Psoas muscle (tissue), 8 donors: ENCODE data around the gene SLC44A3. TPM values are rescaled to one million over a fixed set of nuclear protein-coding genes. Genes with fewer than 3 reads are reported as not detected.

ENCODE experiments used
- ATAC-seq, 4 donors: fragments of 200-7000 bp; cut with Tn5 transposase; one replicate each; pipeline ENCODE4 v1.9.1; 2020; ENCODE audit warnings: moderate library complexity in 3 of 4, mild to moderate bottlenecking in 2 of 4
- DNase-seq, 2 donors: peaks; one replicate each; pipeline ENCODE4 v3.0.0-alpha.2; 2020
- H3K27ac ChIP-seq: fragments of 200-600 bp; one replicate; pipeline ENCODE4 v1.8.0; 2022
- H3K27me3 ChIP-seq, 3 donors: fragments of 200-600 bp in 1 of 3; one replicate each; pipeline versions ENCODE4 v1.6.1 to v1.8.0; 2013 to 2022; ENCODE audit warnings: low read length in 2 of 3, mild to moderate bottlenecking in 2 of 3, moderate library complexity in 1 of 3; ENCODE audit not compliant: insufficient read depth in 3 of 3
- H3K36me3 ChIP-seq, 2 donors: fragments of 200-600 bp in 1 of 2; one replicate each; pipeline versions ENCODE4 v1.6.1 to v1.8.0; 2013 to 2022; ENCODE audit warnings: low read depth in 1 of 2, mild to moderate bottlenecking in 1 of 2, moderate library complexity in 1 of 2; ENCODE audit not compliant: insufficient read depth in 1 of 2
- H3K4me1 ChIP-seq: fragments of 200-600 bp; one replicate; pipeline ENCODE4 v1.8.0; 2022
- H3K4me3 ChIP-seq: fragments of 200-600 bp; one replicate; pipeline ENCODE4 v1.8.0; 2022; ENCODE audit warnings: mild to moderate bottlenecking
- H3K9me3 ChIP-seq: fragments of 200-600 bp; one replicate; pipeline ENCODE4 v1.8.0; 2022
- CTCF ChIP-seq: fragments of 200-600 bp; IDR thresholded peaks from one replicate; pipeline ENCODE4 v1.8.0; 2022; ENCODE audit warnings: antibody characterized with exemption
- WGBS, 3 donors: extraction: QIAGEN DNeasy Blood & Tissue Kit; methylation state at CpG; one replicate each; pipeline versions ENCODE4 v1.1.6 to v1.1.7; 2013; 5-methylcytosine and 5-hydroxymethylcytosine counted together
- intact Hi-C, 2 donors: fragments of 100-400 bp; cut with DNase I; formaldehyde crosslinking; loops; one replicate each; pipeline versions ENCODE4 v1.11.0 to v1.14.2; 2022
- polyA plus RNA-seq, 3 donors: library from polyadenylated mRNA; stranded (reverse); fragments of 200-250 nt; gene quantifications; one replicate each; pipeline ENCODE4 v1.2.3, GENCODE V29; 2013
- total RNA-seq, 4 donors: library from RNA; stranded (reverse); fragmentation: NEBNext Ultra II Directional in 2 of 4; extraction: Animal tissue kit (Norgen Biotek cat#: 25700) in 2 of 4; gene quantifications; one replicate each; pipeline versions ENCODE4 v1.2.1 to v1.2.4, GENCODE V29; 2021 to 2023
- donor health status: healthy with polysubstance abuse.
- donor health status: DM: no; HTN: no; CAD: no; lungs with moderate emphysema.
- donor health status: Bipolar disorder and iron deficiency.
- donor health status: healthy.
- donor health status: DM: yes; HTN: yes; CAD: no.
- donor health status: DM: no; HTN: no; CAD: no.
- donor health status: DM: no; HTN: no; CAD: no.
- donor health status: DM: yes; HTN: yes; CAD: no.

Gene SLC44A3
- total and polyA plus RNA-seq, 7 donors, result 0.04 to 0.58 (median 0.32) TPM; not detected in 2

- DNase-seq, result no peak
- H3K27me3 ChIP-seq, result peaks cover 0 to 42% (median 9%) of the 10 kb centered on the region in 3 donors
- ATAC-seq, result no peak
- intact Hi-C loops, result no loop called here
- no peak overlapping the region for H3K27ac ChIP-seq
- H3K4me3 ChIP-seq, result no peak overlapping the region
- H3K9me3 ChIP-seq, result no peaks in the 10 kb centered on the region
- TF ChIP-seq CTCF, result no peak
- no peaks in the 10 kb centered on the region for H3K36me3 ChIP-seq
- WGBS, 3 donors, result 61 to 71% (median 62%) methylated on average over 9 of the region's 9 CpGs
- H3K4me1 ChIP-seq, result peaks cover 4% of the 10 kb centered on the region
These were observed 1.6 kb downstream of the SLC44A3 start for GRCh38 chr1:94821636-94822305.

- H3K36me3 ChIP-seq, result no peaks in the 10 kb centered on the region
- no peaks in the 10 kb centered on the region for H3K9me3 ChIP-seq
- no peak overlapping the region for H3K4me3 ChIP-seq
- H3K4me1 ChIP-seq, result peaks cover 4% of the 10 kb centered on the region
- intact Hi-C loops, result no loop called here
- H3K27me3 ChIP-seq, result peaks cover 0 to 42% (median 9%) of the 10 kb centered on the region in 3 donors
- WGBS, 3 donors, result 83 to 86% (median 85%) methylated on average over 3 of the region's 3 CpGs
- H3K27ac ChIP-seq, result no peak overlapping the region
- ATAC-seq (no peak), DNase-seq (no peak)
- TF ChIP-seq CTCF, result no peak
These were observed 3.0 kb downstream of the SLC44A3 start for GRCh38 chr1:94823116-94823515.

- no peaks in the 10 kb centered on the region for H3K4me1 ChIP-seq
- H3K9me3 ChIP-seq, result no peaks in the 10 kb centered on the region
- ATAC-seq (no peak), DNase-seq (no peak)
- 90 to 94% (median 92%) methylated on average over 2 of the region's 2 CpGs for WGBS, 3 donors
- no peak overlapping the region for H3K4me3 ChIP-seq
- intact Hi-C loops, result no loop called here
- peaks cover 0 to 22% (median 2%) of the 10 kb centered on the region in 3 donors for H3K27me3 ChIP-seq
- H3K36me3 ChIP-seq, result no peaks in the 10 kb centered on the region
- H3K27ac ChIP-seq, result no peak overlapping the region
- TF ChIP-seq CTCF, result no peak
These were observed 5.8 kb downstream of the SLC44A3 start for GRCh38 chr1:94825936-94826335.

GRCh38 chr1:94827434-94827833 is 7.3 kb downstream of the SLC44A3 start:
- intact Hi-C loops, result no loop called here

More at GRCh38 chr1:94827434-94827833, 7.3 kb downstream of the SLC44A3 start:
- WGBS, 3 donors, result 88 to 94% (median 90%) methylated on average over 4 of the region's 4 CpGs
- no peak for TF ChIP-seq CTCF
- ATAC-seq, result no peak
- no peaks in the 10 kb centered on the region for H3K4me1 ChIP-seq
- peaks cover 0 to 9% (median 2%) of the 10 kb centered on the region in 3 donors for H3K27me3 ChIP-seq
- no peak overlapping the region for H3K4me3 ChIP-seq
- no peaks in the 10 kb centered on the region for H3K36me3 ChIP-seq
- DNase-seq, result no peak
- no peak overlapping the region for H3K27ac ChIP-seq
- no peaks in the 10 kb centered on the region for H3K9me3 ChIP-seq
